NT2/D1 (cell line): ENCODE data around the gene CBX6.

Experiments used
- YY1 ChIP-seq: IDR thresholded peaks from 2 replicates; pipeline ENCODE4 v1.6.1; 2011; ENCODE audit not compliant: insufficient read length, insufficient read depth
- ZNF274 ChIP-seq: IDR thresholded peaks from 2 replicates; pipeline ENCODE4 v1.6.1; 2011; ENCODE audit warnings: mild to moderate bottlenecking, low read depth, low read length

GRCh38 chr22:38828616-38829205 is 43.3 kb downstream of the CBX6 start:
- no peak for TF ChIP-seq YY1
- TF ChIP-seq ZNF274 = no peak
